CD4-positive, alpha-beta T cell treated with Interleukin-17A for 4 hours (primary cell): Measurements from ENCODE around the gene SORBS1.

Experiments
- DNase-seq: peaks from one replicate; pipeline ENCODE4 v3.0.0-alpha.2; 2020; ENCODE audit warnings: mixed read lengths

SORBS1 gene

GRCh38 chr10:95305606-95306317 lies 255.4 kb downstream of the SORBS1 start:
- DNase-seq, result no peak

GRCh38 chr10:95304976-95305375 lies 256.2 kb downstream of the SORBS1 start:
- no peak for DNase-seq

GRCh38 chr10:95304463-95304862 lies 256.7 kb downstream of the SORBS1 start:
- no peak for DNase-seq

GRCh38 chr10:95303950-95304349 lies 257.2 kb downstream of the SORBS1 start:
- no peak for DNase-seq

- DNase-seq, result no peak
Measured at GRCh38 chr10:95303535-95303934, 257.6 kb downstream of the SORBS1 start.

GRCh38 chr10:95300022-95300539 lies 261.1 kb downstream of the SORBS1 start:
- DNase-seq, result no peak

GRCh38 chr10:95297402-95297801 lies 263.8 kb downstream of the SORBS1 start:
- DNase-seq, result no peak

GRCh38 chr10:95296764-95297163 lies 264.4 kb downstream of the SORBS1 start:
- DNase-seq, result no peak

GRCh38 chr10:95295031-95295755 lies 266.0 kb downstream of the SORBS1 start:
- DNase-seq, result peak; percentile 16

- no peak for DNase-seq
Measured at GRCh38 chr10:95293631-95294030, 267.5 kb downstream of the SORBS1 start.

- no peak for DNase-seq
Measured at GRCh38 chr10:95291365-95292039, 269.7 kb downstream of the SORBS1 start.

GRCh38 chr10:95290461-95291364 lies 270.5 kb downstream of the SORBS1 start, which contains the start of gene PDLIM1:
TSS of gene PDLIM1 (minus strand) at chr10:95291003. CDS start at chr10:95290915, 88 bp downstream.
- DNase-seq, result peak; percentile 24

- DNase-seq, result no peak
Measured at GRCh38 chr10:95289921-95290421, 271.2 kb downstream of the SORBS1 start.

GRCh38 chr10:95289003-95289920 lies 271.9 kb downstream of the SORBS1 start:
- no peak for DNase-seq

- DNase-seq, result no peak
Measured at GRCh38 chr10:95288303-95288702, 272.9 kb downstream of the SORBS1 start.

- DNase-seq, result no peak
Measured at GRCh38 chr10:95287281-95287680, 273.9 kb downstream of the SORBS1 start.

- DNase-seq, result no peak
Measured at GRCh38 chr10:95286707-95287106, 274.5 kb downstream of the SORBS1 start.

GRCh38 chr10:95285556-95285955 lies 275.6 kb downstream of the SORBS1 start:
- DNase-seq, result no peak

GRCh38 chr10:95284807-95285206 lies 276.4 kb downstream of the SORBS1 start:
- DNase-seq, result no peak

- no peak for DNase-seq
Measured at GRCh38 chr10:95282107-95282506, 279.1 kb downstream of the SORBS1 start.

- DNase-seq, result no peak
Measured at GRCh38 chr10:95281206-95281605, 280.0 kb downstream of the SORBS1 start.
